HG03108 (cell line): ENCODE results near the gene NGF.

Experiments
- ATAC-seq: cut with Tn5 transposase; IDR thresholded peaks from one replicate; pipeline ENCODE4 v1.9.1; 2021; ENCODE audit warnings: moderate library complexity; ENCODE audit not compliant: unreplicated experiment

Gene NGF

GRCh38 chr1:115283681-115284146 is 54.3 kb downstream of the NGF start:
- ATAC-seq, result no peak

DNA sequence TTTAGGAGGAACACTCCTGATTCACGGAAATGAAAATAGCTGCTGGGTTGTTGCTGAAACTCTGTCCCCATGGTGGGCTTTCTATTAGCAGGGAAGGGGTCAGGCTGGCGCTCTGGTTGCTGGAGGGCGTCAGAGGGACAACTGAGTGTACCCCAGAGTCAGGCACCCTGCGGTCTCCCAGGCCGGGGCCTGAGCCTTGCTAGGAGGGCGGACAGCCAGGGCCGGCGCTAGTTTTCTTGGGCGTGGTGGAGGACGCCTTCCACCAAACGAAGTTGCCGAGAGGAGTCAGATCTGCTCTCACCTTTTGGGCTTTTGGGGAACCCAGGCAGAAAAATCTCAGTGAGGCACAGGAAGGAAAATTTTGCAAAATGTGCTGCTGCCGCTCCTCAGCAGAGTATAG is 54.8 kb downstream of the NGF start:
- ATAC-seq, result no peak

DNA sequence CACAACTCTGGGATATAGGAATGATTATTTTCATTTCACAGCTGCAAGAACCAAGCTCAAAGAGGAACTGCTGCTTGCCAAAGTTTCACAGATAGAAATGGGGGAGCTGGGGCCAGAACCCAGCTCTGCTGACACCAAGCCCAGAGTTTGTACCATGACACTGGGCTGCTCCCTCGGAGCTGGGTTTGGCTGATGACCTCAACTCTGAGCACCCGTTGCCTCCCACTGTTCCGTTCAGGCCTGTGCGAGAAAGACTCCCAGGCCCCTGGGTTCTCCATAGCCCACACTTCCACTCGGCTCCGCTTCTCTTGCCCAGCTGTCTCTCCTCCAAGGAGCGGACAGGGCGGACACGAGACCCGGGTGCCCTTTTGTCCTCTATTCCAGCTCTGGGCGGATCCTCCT is 55.2 kb downstream of the NGF start:
- ATAC-seq, result no peak

- no peak for ATAC-seq
Observed at GRCh38 chr1:115281143-115281542, 56.9 kb downstream of the NGF start.

DNA sequence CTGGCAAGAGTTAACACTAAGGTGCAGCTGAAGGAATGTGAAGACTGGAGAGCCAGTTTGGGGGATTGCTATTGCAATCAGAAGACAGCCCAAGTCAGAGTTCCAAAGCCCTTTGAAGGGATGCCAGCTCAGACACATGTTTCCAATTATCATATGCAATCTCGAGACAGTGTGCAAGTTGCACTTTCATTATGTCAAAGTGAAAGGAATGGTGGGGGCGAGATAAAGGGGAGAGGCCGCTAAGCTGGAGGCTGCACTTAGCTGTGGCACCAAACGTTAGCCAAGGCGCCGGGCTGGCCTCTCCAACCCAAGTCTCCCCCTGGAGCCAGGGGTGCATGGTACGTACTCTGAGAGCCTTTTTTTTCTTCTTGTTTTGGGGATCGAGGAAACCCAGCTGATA is 58.0 kb downstream of the NGF start:
- no peak for ATAC-seq

- no peak for ATAC-seq
Observed at GRCh38 chr1:115278211-115278610, 59.8 kb downstream of the NGF start.

GRCh38 chr1:115277276-115277675 is 60.8 kb downstream of the NGF start:
- ATAC-seq, result no peak

- no peak for ATAC-seq
Observed at GRCh38 chr1:115275216-115275615, 62.8 kb downstream of the NGF start.

DNA sequence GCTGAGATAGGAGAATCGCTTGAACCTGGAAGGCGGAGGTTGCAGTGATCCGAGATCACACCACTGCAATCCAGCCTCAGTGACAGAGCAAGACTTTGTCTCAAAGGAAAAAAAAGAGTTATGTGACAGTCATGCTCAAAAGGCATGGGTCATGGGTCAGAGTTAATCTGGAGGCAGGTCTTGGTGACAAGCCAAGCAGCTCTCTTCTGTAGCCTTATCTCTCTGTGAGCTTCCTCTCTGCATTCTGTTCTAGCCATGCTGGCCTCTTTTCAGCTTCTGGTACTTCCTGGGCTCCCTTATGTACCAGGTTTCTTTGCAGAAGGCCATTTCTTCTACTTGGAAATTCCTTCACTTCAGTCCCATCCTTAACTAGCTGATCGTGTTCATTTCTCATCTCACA is 63.6 kb downstream of the NGF start:
- ATAC-seq, result no peak

DNA sequence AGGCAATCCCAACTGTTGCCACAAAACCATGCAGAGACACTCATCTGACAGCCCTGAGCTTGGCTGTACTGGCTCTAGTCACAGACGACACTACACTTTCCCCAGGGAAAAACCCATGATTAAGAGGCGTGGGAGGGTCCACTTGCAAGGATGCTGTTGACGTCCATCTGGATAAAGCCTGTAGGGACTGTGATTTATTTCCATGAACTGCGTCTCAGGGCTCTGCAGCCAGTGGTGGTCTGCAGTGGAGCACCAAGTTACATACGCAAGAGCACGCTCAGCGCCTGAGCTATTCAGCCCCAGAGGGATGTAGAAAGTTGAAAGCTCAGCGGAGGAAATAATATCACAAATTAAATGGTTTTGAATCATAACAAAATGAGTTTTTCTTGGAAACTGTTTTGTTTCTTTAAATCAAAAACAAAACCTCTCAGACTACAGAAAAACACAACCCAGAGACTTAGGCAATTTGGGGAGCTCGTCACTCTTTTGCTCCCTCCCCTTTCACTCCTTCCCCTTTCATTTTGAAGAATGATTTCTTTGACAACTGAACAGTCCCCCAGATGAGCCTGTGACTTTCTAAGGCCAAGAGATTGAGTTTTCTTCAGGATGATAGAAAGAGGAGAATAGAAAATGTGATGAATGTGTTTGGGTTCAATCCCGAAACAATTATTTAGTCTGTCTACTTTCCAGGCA is 71.2 kb downstream of the NGF start:
- ATAC-seq, result no peak

DNA sequence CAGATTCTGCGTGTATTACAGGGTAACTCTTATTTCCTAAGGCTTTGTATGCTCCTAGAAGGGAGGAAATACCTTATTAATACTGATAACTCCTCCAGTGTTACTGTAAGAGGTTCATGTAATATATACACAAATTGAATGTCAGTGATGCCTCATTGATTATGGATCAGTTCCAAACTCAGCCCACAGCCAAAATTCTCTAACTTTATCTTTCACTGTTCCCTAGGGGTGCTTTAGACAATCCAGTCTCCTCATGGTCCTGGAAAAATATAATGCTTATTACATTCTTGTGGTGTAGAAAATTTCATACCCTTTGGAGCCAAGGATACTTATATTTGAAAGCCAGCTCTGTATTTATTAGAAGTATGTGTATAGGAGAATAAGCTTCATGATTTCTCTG is 73.0 kb downstream of the NGF start:
- no peak for ATAC-seq

DNA sequence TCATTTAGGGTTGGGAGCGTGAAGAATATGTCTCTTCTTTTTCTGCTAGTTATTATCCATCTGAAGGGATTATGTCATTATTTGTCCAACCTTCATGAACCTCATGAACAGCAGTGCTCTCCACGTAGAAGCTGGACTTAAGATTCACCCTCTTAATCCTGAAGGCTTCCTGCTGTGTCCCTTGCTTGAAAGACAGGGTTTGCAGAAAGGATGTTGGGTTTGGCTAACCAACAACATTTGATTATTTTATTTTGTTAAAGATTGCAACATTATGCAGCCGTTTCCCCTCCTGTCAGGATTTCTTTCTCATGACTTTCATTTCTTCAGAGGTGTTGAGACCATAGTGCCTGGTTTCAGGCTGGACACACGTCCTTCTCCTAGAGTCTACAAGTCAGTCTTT is 75.2 kb downstream of the NGF start:
- ATAC-seq, result no peak

- ATAC-seq, result no peak
Observed at GRCh38 chr1:115261496-115261895, 76.6 kb downstream of the NGF start.

DNA sequence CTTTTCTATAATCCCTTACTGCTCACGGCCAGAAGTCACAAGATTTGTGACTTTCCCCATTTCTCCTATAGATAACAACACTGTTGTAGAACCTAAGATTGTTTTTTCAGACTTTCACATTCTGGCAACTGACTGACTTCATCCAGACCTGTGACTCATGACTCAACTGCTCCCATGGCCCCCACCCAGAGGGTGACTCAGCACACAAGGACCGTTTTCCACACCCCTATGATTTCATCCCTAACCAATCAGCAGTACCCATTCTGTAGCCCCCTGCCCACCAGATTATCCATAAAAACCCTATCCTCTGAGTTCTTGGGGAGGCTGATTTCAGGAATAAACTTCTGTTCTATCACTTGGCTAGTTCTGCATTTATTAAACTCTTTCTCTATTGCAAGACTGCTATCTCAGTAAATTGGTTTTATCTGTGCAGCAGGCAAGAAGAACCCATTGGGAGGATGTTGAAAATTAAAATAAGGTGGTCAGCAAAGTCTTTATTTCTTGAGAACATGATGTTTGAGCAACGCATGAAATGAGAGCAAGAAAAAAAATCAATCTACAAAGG is 79.7 kb downstream of the NGF start:
- no peak for ATAC-seq

DNA sequence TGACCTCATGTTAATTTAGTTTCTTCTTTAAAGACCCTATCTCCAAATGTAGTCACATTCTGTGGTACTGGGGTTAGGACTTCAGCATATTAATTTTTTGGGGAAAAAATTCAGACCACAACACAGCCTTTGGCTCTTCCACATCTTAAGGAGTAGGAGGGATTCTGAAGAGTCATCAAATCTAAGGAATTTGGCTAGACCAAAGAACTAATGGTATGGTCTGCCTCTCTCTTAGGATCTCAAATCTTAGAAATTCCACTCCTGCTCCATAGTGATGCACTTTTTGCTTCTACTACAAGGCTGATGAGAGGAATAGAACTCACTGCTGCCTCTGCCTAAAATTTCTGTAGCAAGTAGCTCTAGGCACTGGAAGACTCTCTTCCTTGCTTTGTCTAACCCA is 80.5 kb downstream of the NGF start:
- no peak for ATAC-seq

DNA sequence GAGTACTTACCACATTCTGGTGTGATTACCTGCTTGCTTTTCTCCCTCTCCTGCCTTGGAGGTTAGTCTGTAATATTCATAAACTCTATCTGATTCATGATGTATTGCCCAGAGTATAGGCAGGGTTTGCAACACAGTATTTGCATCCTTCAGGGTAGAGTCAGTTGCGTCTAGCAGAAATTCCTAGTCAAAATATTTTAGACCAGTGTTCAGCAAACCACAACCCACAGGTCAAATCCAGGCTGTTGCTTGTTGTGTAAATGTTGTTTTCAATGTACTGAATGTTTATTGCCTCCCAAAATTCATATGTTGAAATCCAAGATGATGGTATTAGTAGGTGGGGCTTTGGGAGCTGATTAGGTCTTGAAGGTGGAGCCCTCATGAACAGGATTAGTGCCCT is 82.9 kb downstream of the NGF start:
- ATAC-seq, result no peak

GRCh38 chr1:115252585-115252984 is 85.5 kb downstream of the NGF start:
- no peak for ATAC-seq

DNA sequence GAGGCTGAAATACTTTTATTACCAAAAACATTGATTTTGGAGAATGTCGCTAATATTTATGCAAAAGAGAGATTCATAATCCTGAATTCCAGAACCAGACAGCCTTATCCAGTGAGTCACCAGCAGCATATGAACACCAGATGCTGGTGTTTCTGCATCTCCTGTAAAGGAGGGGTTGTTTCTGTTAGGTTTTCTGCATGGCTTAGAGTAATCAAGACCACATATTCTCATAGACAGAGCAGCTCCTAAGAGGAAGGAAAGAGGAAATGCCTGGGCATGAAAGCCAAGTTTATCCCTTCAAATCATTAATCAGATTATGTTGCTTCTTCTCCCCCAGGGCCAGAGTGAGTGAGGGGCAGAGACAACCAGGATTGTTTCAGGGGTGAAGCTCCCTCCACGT is 86.2 kb downstream of the NGF start:
- no peak for ATAC-seq

- no peak for ATAC-seq
Observed at GRCh38 chr1:115251340-115251748, 86.7 kb downstream of the NGF start.

GRCh38 chr1:115246526-115246925 is 91.5 kb downstream of the NGF start:
- no peak for ATAC-seq

- no peak for ATAC-seq
Observed at GRCh38 chr1:115245227-115245626, 92.8 kb downstream of the NGF start.

DNA sequence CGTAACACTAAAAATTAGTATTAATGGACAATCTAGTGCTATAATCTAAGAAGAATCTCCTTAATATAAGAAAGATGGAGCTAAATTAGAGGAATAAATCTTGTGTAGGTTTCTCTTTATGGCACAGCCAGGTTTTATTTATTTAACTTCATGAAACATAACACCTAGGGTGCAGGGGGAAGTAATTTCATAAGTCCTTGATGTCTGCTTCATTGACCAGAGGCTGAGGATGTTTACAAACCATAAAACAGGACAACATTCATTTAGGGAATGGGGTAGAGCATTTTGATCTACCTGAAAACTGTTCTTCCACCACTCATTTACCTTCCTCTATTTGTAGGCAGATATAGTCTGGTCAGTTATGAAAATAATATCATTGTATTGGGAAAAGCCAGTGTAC is 95.5 kb downstream of the NGF start:
- ATAC-seq, result no peak

DNA sequence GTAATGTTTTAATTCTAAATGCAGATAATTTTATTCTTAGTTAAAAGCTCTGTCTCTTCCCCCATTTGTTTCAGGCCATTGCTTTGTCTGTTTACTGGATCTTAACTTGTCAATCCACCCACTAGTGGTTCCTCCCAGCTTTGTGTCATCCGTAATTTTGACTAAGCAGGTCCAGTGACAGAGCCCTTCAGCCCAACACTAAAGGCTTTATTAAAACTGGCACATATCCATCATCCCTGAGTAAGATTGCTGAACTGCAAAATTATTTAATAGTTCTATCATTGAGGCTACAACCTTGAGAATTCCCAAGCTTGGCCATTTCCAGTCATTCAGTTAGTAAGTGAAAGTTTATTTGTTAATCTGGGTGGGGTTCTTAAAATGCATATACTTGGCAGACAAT is 96.7 kb downstream of the NGF start:
- ATAC-seq, result no peak
